GM23248 (cell line): ENCODE data around the gene AGAP1.

Source experiments
- EZH2 ChIP-seq: fragments of 200-600 bp; sonication (generic); IDR thresholded peaks from 2 replicates; pipeline ENCODE4 v1.6.1; 2018; ENCODE audit warnings: antibody characterized with exemption, mild to moderate bottlenecking; ENCODE audit not compliant: insufficient read depth, poor library complexity, severe bottlenecking
- EZH2phosphoT487 ChIP-seq: fragments of 200-600 bp; sonication (generic); IDR thresholded peaks from 2 replicates; pipeline ENCODE4 v1.6.1; 2018; ENCODE audit warnings: antibody characterized with exemption, moderate library complexity, mild to moderate bottlenecking, low read depth; ENCODE audit not compliant: insufficient read depth

GRCh38 chr2:235678712-235679111 is 184.9 kb downstream of the AGAP1 start:
- TF ChIP-seq EZH2 (no peak), EZH2phosphoT487 (no peak)
